Hepatocyte (in vitro differentiated cells): ENCODE results near the gene MOB3B. TPM values are rescaled to one million over a fixed set of nuclear protein-coding genes. Genes with fewer than 3 reads are reported as not detected.
"Not testable (repeated sequence)": the region's sequence is repeated elsewhere in the genome, so short reads cannot be mapped to it uniquely, and the experiment has no call there.

Experiments
- DNase-seq: peaks from one replicate; pipeline ENCODE4 v3.0.0-alpha.2; 2016; ENCODE audit warnings: low spot score
- H2AFZ ChIP-seq: fragments of 200-600 bp; sonication (generic); 2 replicates; pipeline ENCODE4 v1.6.0; 2016; ENCODE audit warnings: antibody characterized with exemption, mild to moderate bottlenecking
- H3K27ac ChIP-seq: fragments of 200-600 bp; sonication (generic); 2 replicates; pipeline ENCODE4 v1.5.1; 2016; ENCODE audit warnings: mild to moderate bottlenecking
- H3K27me3 ChIP-seq: fragments of 200-600 bp; sonication (generic); 2 replicates; pipeline ENCODE4 v1.6.1; 2016
- H3K36me3 ChIP-seq: fragments of 200-600 bp; sonication (generic); replicated peaks from 2 replicates; pipeline ENCODE4 v1.5.1; 2016; ENCODE audit warnings: low read depth; ENCODE audit not compliant: insufficient read depth
- H3K4me1 ChIP-seq: fragments of 200-600 bp; sonication (generic); 2 replicates; pipeline ENCODE4 v1.5.1; 2016; ENCODE audit warnings: mild to moderate bottlenecking, moderate library complexity; ENCODE audit not compliant: insufficient read depth
- H3K4me2 ChIP-seq: fragments of 200-600 bp; sonication (generic); 2 replicates; pipeline ENCODE4 v1.6.0; 2016
- H3K4me3 ChIP-seq: fragments of 200-600 bp; sonication (generic); 2 replicates; pipeline ENCODE4 v1.5.1; 2016; ENCODE audit warnings: mild to moderate bottlenecking
- H3K79me2 ChIP-seq: fragments of 200-600 bp; sonication (generic); 2 replicates; pipeline ENCODE4 v1.6.0; 2017; ENCODE audit warnings: mild to moderate bottlenecking
- H3K9me2 ChIP-seq: fragments of 200-600 bp; sonication (generic); replicated peaks from 2 replicates; pipeline ENCODE4 v1.6.0; 2017; ENCODE audit warnings: mild to moderate bottlenecking; ENCODE audit not compliant: insufficient read depth
- H3K9me3 ChIP-seq: fragments of 200-600 bp; sonication (generic); 2 replicates; pipeline ENCODE4 v1.5.1; 2016; ENCODE audit warnings: low read depth, mild to moderate bottlenecking
- H4K20me1 ChIP-seq: fragments of 200-600 bp; sonication (generic); 2 replicates; pipeline ENCODE4 v1.6.0; 2016; ENCODE audit warnings: mild to moderate bottlenecking; ENCODE audit not compliant: insufficient read depth, poor library complexity, severe bottlenecking
- EZH2 ChIP-seq: fragments of 200-600 bp; sonication (generic); IDR thresholded peaks from 2 replicates; pipeline ENCODE4 v1.6.1; 2016; ENCODE audit warnings: antibody characterized with exemption, mild to moderate bottlenecking, borderline replicate concordance
- EZH2phosphoT487 ChIP-seq: fragments of 200-600 bp; sonication (generic); IDR thresholded peaks from one replicate; pipeline ENCODE4 v1.6.1; 2018; ENCODE audit warnings: antibody characterized with exemption, mild to moderate bottlenecking, low read depth, moderate library complexity; ENCODE audit not compliant: unreplicated experiment, severe bottlenecking
- WGBS: methylation state at CpG from one replicate; pipeline ENCODE4 v1.1.6; 2016; ENCODE audit warnings: low lambda C conversion rate; ENCODE audit errors: missing lambda C conversion rate; 5-methylcytosine and 5-hydroxymethylcytosine counted together
- polyA plus RNA-seq: library from polyadenylated mRNA; unstranded; fragments of >200 nt; fragmentation: Nextera tagmentation; extraction: Ambion mirVana; gene quantifications from 2 replicates; pipeline ENCODE4 v1.2.1, GENCODE V29; 2016
- total RNA-seq: library from RNA; depleted of rRNA; stranded (reverse); fragments of >200 nt; gene quantifications from 2 replicates; pipeline ENCODE4 v1.2.3, GENCODE V29; 2014
- TF ChIP-seq, protein P1 (sequence below): fragments of 200-600 bp; sonication (generic); IDR thresholded peaks from 2 replicates; pipeline ENCODE4 v1.5.1; 2016; ENCODE audit warnings: antibody characterized with exemption, mild to moderate bottlenecking; ENCODE audit not compliant: poor library complexity

The MOB3B gene
- total and polyA plus RNA-seq, 2 experiments from 2014 or later: 13.3 to 13.5 TPM

DNA sequence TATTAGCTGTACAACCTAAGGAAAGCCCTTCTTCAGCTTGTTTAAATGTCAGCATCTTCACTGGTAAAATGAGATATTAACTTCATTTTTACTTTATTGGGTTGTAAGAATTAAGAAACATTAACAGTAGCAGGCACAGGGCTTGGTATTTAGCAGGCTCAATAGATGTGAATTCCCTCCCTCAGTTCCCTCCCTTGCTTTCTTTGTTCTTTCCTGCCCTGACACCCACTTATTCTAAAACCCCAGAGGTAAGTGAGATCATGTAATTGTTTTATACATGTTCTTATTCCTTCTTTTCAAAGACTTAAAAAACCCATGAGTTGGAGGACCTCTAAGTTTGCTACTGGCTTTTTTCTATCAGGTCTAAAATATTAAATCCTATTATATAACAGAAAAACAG, 78.9 kb downstream of the MOB3B start:
- H3K79me2 ChIP-seq: peaks cover 52% of the 10 kb centered on the region
- H3K9me2 ChIP-seq: no peaks in the 10 kb centered on the region
- no peaks in the 10 kb centered on the region for H3K4me1 ChIP-seq
- H4K20me1 ChIP-seq: no peaks in the 10 kb centered on the region
- no peaks in the 10 kb centered on the region for H3K36me3 ChIP-seq
- H2AFZ ChIP-seq: no peak overlapping the region
- H3K27me3 ChIP-seq: no peaks in the 10 kb centered on the region
- H3K27ac ChIP-seq: no peak overlapping the region
- TF ChIP-seq, protein P1, sequence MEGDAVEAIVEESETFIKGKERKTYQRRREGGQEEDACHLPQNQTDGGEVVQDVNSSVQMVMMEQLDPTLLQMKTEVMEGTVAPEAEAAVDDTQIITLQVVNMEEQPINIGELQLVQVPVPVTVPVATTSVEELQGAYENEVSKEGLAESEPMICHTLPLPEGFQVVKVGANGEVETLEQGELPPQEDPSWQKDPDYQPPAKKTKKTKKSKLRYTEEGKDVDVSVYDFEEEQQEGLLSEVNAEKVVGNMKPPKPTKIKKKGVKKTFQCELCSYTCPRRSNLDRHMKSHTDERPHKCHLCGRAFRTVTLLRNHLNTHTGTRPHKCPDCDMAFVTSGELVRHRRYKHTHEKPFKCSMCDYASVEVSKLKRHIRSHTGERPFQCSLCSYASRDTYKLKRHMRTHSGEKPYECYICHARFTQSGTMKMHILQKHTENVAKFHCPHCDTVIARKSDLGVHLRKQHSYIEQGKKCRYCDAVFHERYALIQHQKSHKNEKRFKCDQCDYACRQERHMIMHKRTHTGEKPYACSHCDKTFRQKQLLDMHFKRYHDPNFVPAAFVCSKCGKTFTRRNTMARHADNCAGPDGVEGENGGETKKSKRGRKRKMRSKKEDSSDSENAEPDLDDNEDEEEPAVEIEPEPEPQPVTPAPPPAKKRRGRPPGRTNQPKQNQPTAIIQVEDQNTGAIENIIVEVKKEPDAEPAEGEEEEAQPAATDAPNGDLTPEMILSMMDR: no peak
- no peak for TF ChIP-seq EZH2phosphoT487
- TF ChIP-seq EZH2: no peak
- DNase-seq: no peak
- H3K9me3 ChIP-seq: no peaks in the 10 kb centered on the region
- no peak overlapping the region for H3K4me2 ChIP-seq
- H3K4me3 ChIP-seq: no peak overlapping the region

DNA sequence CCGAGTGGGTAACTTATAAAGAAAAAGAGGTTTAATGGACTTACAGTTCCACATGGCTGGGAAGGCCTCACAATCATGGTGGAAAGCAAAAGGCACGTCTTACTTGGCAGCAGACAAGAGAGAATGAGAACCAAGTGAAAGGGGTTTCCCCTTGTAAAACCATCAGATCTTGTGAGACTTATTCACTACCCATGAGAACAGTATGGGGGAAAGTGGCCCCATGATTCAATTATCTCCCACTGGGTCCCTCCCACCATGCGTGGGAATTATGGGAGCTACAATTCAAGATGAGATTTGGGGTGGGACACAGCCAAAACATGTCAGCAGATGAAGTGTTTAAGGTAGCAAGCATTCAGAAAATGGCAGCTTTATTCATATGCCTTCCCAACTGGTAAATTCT, 81.3 kb downstream of the MOB3B start:
- H3K4me1 ChIP-seq, H4K20me1 ChIP-seq, H3K4me2 ChIP-seq, DNase-seq, H3K9me3 ChIP-seq, H3K27me3 ChIP-seq, H2AFZ ChIP-seq, H3K4me3 ChIP-seq, H3K9me2 ChIP-seq, H3K27ac ChIP-seq, H3K36me3 ChIP-seq: not testable (repeated sequence)
- peaks cover 47% of the 10 kb centered on the region for H3K79me2 ChIP-seq
- 90% methylated on average over 3 of the region's 3 CpGs for WGBS

DNA sequence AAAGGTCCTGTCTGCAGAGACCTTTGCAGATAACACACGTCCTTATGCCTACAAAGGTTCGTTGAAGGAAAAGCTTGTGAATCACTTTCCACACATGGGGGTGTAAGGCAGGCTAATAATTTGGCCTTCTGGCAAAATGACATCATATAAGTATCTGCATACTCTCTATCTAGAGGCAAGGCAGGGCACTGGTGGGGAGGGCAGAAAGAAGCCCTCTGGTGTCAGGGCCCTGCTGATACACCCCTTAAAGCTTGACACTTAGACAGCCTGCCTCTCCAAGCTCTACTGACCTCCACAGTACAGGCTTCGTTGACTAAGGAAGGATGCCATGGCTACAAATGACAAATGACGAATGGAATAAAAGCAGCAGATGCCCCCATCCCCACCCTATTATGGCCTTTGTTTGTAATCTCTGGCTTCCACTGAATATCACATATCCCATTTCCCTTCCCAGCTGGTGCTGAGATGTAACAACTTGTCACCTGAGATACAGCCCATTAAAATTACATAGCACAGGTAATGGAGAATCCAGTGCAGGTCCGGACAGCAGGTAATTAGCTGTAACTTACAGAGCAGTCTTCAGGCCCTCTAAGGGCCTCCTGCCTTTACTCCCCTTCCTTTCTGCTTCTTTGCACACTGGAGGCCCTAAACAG, 82.5 kb downstream of the MOB3B start:
- H3K9me3 ChIP-seq: no peaks in the 10 kb centered on the region
- no peaks in the 10 kb centered on the region for H3K27me3 ChIP-seq
- peaks cover 46% of the 10 kb centered on the region for H3K79me2 ChIP-seq
- WGBS: 87% methylated on average over 5 of the region's 5 CpGs
- H3K4me2 ChIP-seq: no peak overlapping the region
- no peak for TF ChIP-seq EZH2phosphoT487
- TF ChIP-seq EZH2: no peak
- TF ChIP-seq, protein P1: no peak
- H3K4me3 ChIP-seq: no peak overlapping the region
- DNase-seq: no peak
- H4K20me1 ChIP-seq: no peaks in the 10 kb centered on the region
- H3K36me3 ChIP-seq: no peaks in the 10 kb centered on the region
- H3K4me1 ChIP-seq: no peaks in the 10 kb centered on the region
- no peak overlapping the region for H2AFZ ChIP-seq
- no peak overlapping the region for H3K27ac ChIP-seq
- no peaks in the 10 kb centered on the region for H3K9me2 ChIP-seq

DNA sequence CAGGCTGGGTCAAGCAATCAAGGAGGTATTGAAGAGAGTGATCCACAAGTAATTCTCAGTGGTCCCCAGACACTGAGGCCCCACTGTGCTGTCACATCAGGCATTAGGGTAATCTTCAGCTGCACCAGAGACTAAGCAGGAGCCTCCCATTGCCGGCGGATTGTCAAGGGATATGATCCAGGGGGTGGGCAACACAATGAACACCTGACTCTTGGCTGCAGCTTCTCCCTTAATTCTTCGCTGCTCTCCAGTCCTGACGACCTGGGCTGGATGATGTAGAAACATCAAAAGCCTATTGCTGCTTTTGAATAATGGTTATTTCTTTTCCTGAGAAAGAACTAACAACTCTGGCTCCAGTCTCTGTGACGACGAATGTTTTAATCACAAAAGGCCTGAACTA, 83.9 kb downstream of the MOB3B start:
- no peak for TF ChIP-seq EZH2phosphoT487
- H4K20me1 ChIP-seq: no peaks in the 10 kb centered on the region
- no peak for DNase-seq
- no peak overlapping the region for H2AFZ ChIP-seq
- H3K4me1 ChIP-seq: no peaks in the 10 kb centered on the region
- H3K4me2 ChIP-seq: no peak overlapping the region
- WGBS: 74% methylated on average over 6 of the region's 6 CpGs
- no peaks in the 10 kb centered on the region for H3K27me3 ChIP-seq
- no peaks in the 10 kb centered on the region for H3K9me2 ChIP-seq
- H3K9me3 ChIP-seq: no peaks in the 10 kb centered on the region
- no peak overlapping the region for H3K4me3 ChIP-seq
- peaks cover 45% of the 10 kb centered on the region for H3K79me2 ChIP-seq
- no peaks in the 10 kb centered on the region for H3K36me3 ChIP-seq
- H3K27ac ChIP-seq: no peak overlapping the region
